Chondrocyte (in vitro differentiated cells): ENCODE measurements around the gene B3GALNT2. TPM values are rescaled to one million over a fixed set of nuclear protein-coding genes. Genes with fewer than 3 reads are reported as not detected.
"Not testable (repeated sequence)": the region's sequence is repeated elsewhere in the genome, so short reads cannot be mapped to it uniquely, and the experiment has no call there.

Source experiments
- DNase-seq: peaks from one replicate; pipeline ENCODE4 v3.0.0; 2021; ENCODE audit warnings: mixed read lengths, low spot score
- H3K27ac Mint-ChIP-seq: one replicate; pipeline ENCODE4 v1.8.0; 2021; ENCODE audit warnings: mild to moderate bottlenecking, moderate library complexity, mixed read lengths; ENCODE audit not compliant: unreplicated experiment
- H3K27me3 Mint-ChIP-seq: 2 replicates; pipeline ENCODE4 v1.8.0; 2021; ENCODE audit warnings: low read depth, mixed read lengths
- H3K36me3 Mint-ChIP-seq: 2 replicates; pipeline ENCODE4 v1.8.0; 2021; ENCODE audit warnings: low read depth, mixed read lengths
- H3K4me1 Mint-ChIP-seq: 2 replicates; pipeline ENCODE4 v1.8.0; 2021; ENCODE audit warnings: low read depth, mild to moderate bottlenecking, mixed read lengths
- H3K4me3 Mint-ChIP-seq: one replicate; pipeline ENCODE4 v1.8.0; 2021; ENCODE audit warnings: mild to moderate bottlenecking, moderate library complexity, mixed read lengths; ENCODE audit not compliant: unreplicated experiment
- H3K9me3 Mint-ChIP-seq: 2 replicates; pipeline ENCODE4 v1.8.0; 2021; ENCODE audit warnings: low read depth, mixed read lengths
- CTCF ChIP-seq: fragments of 200-600 bp; sonication (generic); IDR thresholded peaks from 2 replicates; pipeline ENCODE4 v1.5.0; 2021; ENCODE audit warnings: antibody characterized with exemption, mild to moderate bottlenecking, moderate library complexity
- total RNA-seq: library from RNA; stranded (reverse); gene quantifications from 3 replicates; pipeline ENCODE4 v1.2.1, GENCODE V29; 2021

Gene B3GALNT2
- total RNA-seq, 1 donor from 2014 or later, result 30.4 TPM

GRCh38 chr1:235486321-235486720, 17.9 kb downstream of the B3GALNT2 start:
- no peak for DNase-seq

GRCh38 chr1:235485558-235485957, 18.7 kb downstream of the B3GALNT2 start:
- TF ChIP-seq CTCF, result no peak
- peaks cover 28% of the 10 kb centered on the region for H3K36me3 Mint-ChIP-seq
- no peaks in the 10 kb centered on the region for H3K27me3 Mint-ChIP-seq

More at GRCh38 chr1:235486321-235486720, 17.9 kb downstream of the B3GALNT2 start:
- Mint-ChIP-seq H3K27ac (no peak overlapping the region), H3K36me3 (peaks cover 24% of the 10 kb centered on the region), H3K27me3 (no peaks in the 10 kb centered on the region), H3K4me3 (no peak overlapping the region), H3K9me3 (peaks cover 12% of the 10 kb centered on the region), H3K4me1 (no peaks in the 10 kb centered on the region)
- TF ChIP-seq CTCF, result no peak

GRCh38 chr1:235483090-235483489, 21.2 kb downstream of the B3GALNT2 start:
- no peak overlapping the region for H3K4me3 Mint-ChIP-seq
- no peak for DNase-seq
- peaks cover 12% of the 10 kb centered on the region for H3K9me3 Mint-ChIP-seq
- peaks cover 39% of the 10 kb centered on the region for H3K36me3 Mint-ChIP-seq
- no peaks in the 10 kb centered on the region for H3K4me1 Mint-ChIP-seq
- no peak for TF ChIP-seq CTCF
- H3K27ac Mint-ChIP-seq, result no peak overlapping the region
- H3K27me3 Mint-ChIP-seq, result no peaks in the 10 kb centered on the region

More at GRCh38 chr1:235485558-235485957, 18.7 kb downstream of the B3GALNT2 start:
- DNase-seq, result no peak
- peaks cover 12% of the 10 kb centered on the region for H3K9me3 Mint-ChIP-seq
- no peak overlapping the region for H3K4me3 Mint-ChIP-seq
- H3K27ac Mint-ChIP-seq, result no peak overlapping the region
- no peaks in the 10 kb centered on the region for H3K4me1 Mint-ChIP-seq

- Mint-ChIP-seq H3K27me3 (no peaks in the 10 kb centered on the region), H3K4me3 (no peak overlapping the region), H3K27ac (no peak overlapping the region), H3K36me3 (peaks cover 12% of the 10 kb centered on the region), H3K4me1 (peaks cover 5% of the 10 kb centered on the region), H3K9me3 (no peaks in the 10 kb centered on the region)
- no peak for TF ChIP-seq CTCF
- DNase-seq, result no peak
Measured at GRCh38 chr1:235473806-235474205, 30.4 kb downstream of the B3GALNT2 start.

GRCh38 chr1:235470741-235471439, 33.4 kb downstream of the B3GALNT2 start:
- Mint-ChIP-seq H3K27me3 (no peaks in the 10 kb centered on the region), H3K9me3 (no peaks in the 10 kb centered on the region), H3K4me1 (peaks cover 6% of the 10 kb centered on the region), H3K36me3 (peaks cover 10% of the 10 kb centered on the region), H3K4me3 (no peak overlapping the region), H3K27ac (no peak overlapping the region)
- no peak for DNase-seq
- TF ChIP-seq CTCF, result no peak

GRCh38 chr1:235469897-235470296, 34.4 kb downstream of the B3GALNT2 start:
- H3K4me1 Mint-ChIP-seq, H3K4me3 Mint-ChIP-seq, H3K9me3 Mint-ChIP-seq, H3K27ac Mint-ChIP-seq, H3K27me3 Mint-ChIP-seq, DNase-seq: not testable (repeated sequence)
- peaks cover 13% of the 10 kb centered on the region for H3K36me3 Mint-ChIP-seq
